ENCODE results near the gene SMIM10L1.

SMIM10L1 gene

DNA sequence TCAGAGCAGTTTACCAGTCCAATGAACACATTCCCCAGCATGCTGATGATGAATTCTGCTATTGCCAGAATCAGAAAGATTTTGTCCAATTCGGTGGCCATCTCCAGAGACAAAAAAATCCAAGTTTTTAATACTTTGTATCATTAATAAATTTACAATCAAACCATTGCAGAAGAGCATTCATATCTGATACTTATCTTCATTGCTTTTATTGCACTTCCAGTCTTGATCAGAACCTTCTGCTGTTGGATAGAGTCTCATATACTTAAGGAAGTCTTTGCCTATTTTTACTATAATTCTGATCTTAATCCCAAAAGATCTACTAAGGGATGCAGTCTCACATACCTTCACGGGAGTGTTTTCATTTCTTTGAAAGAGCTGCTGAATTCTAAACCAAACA lies 15.8 kb downstream of the SMIM10L1 start, which contains the start of gene TAS2R42:
Gene TAS2R42, minus strand, starts transcription at position 101 of the 400 bp plus-strand sequence. Its CDS starts 0 bp downstream, at position 101.
- DNase-seq (ENCODE audit: low read depth) = no peak

DNA sequence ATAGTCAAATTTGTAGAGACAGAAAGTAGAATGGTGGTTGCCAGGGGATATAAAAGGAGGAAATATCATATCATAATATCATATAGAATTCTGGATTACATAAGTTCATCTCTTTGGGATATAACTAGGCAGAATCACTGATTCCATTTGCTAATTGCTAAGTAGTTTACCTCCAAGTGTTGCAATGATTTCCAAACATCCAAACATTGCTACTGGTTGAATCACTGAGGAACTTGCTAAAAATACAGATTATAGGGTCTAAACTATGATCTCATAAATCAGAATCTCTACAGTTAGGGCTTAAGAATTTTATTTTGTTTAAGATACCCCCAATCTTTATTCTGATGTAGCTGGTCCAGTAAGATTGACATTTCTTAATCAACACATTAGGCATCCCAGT lies 31.8 kb downstream of the SMIM10L1 start:
- no peak for DNase-seq (ENCODE audit: low read depth)

DNA sequence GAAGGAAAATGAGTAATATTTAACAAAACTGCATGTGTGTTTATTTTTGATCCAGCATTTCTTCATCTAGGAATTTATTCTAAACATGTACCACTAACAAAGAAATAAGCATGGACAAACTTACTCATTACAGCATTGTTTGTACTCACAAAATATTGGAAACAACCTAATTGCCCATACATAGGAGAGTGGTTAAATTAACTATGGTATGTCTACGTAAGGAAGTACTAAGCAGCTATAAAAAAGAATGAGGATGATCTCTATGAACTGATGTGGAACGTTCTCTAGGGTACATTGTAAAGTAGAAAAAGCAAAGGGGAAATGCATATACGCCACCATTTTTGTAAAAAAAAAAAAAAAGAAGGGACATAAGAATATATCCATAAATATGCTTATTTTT lies 33.2 kb downstream of the SMIM10L1 start:
- DNase-seq (ENCODE audit: low read depth) = no peak

DNA sequence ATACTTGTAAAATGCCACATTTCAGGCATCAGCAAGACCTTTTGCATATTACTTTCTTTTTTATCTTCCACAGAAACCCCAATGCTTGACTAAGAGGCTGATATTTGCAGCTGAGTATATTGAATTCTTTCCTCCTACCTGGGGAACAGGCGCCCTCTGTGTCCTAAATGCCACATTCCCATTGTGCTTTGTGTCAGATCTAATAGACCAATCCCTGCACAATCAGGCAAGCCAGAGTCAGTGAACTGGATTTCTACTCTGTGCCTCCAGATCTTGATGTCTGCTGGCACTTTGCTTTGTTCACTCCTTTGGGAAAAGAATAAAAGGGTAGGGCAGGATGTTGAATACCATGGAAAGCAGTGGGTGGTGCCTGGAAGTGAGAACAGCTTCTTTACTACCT lies 38.1 kb downstream of the SMIM10L1 start:
- DNase-seq (ENCODE audit: low read depth) = no peak
